GM18907 (cell line): Measurements from ENCODE around the gene PICK1.

Experiments
- ATAC-seq: cut with Tn5 transposase; IDR thresholded peaks from one replicate; pipeline ENCODE4 v1.9.1; 2021; ENCODE audit warnings: mild to moderate bottlenecking, moderate library complexity; ENCODE audit not compliant: unreplicated experiment

Gene PICK1

GRCh38 chr22:38086001-38086845, 29.0 kb downstream of the PICK1 start:
- ATAC-seq: no peak

DNA sequence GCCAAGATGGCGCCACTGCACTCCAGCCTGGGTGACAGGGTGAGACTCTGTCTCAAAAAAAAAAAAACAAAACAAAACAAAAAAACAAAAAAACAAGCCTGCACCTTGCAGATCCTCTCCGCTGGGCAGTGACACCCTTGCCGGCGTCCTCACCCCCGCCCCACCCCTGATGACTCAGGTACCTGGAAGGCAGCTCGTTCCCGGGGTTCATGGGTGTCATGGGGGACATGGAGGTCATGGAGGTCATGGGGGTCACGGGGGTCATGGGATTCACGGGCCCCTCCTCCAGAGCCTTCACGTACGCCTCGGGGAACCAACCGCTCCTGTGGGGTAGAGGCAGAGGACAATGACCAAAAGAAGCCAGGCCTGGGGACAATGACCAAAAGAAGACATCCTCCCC, 29.7 kb downstream of the PICK1 start:
- no peak for ATAC-seq

DNA sequence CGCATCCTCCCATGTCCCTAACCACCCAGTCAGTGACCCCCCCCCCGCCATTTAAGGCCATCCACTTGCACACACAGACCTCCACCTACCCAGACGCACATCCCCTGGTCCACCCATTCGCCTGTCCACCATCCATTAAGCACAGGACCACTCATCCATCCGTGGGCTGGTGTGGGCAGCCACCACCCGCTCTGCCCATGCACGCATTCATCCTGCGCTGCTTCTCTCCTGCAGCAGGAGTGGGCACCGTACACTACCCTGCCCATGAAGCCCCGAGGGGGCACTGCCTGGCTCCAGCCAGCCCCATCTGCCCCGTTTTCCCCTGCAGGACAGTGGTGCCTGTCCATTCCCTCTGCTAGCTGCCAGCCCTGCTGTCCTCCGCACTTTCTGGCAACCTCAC, 30.7 kb downstream of the PICK1 start:
- ATAC-seq: no peak

- no peak for ATAC-seq
Observed at GRCh38 chr22:38088629-38089473, 31.6 kb downstream of the PICK1 start.

DNA sequence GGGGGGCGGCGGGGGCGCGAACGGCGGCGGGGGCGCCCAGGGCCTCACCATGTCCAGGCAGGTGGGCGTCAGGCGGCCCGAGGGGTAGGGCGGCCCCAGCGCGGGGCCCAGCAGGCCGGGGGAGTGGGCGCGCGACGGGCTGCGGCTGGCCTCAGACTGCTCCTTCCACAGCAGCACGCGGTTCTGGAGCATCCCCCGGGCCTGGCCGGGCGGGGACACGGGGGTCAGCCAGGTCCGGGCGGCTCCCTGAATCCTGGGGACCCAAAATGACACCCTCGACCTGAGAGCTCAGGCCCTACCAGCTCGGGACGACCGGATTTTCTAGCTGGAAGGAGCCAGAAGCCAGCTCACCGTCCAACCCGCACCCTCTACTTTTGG, 32.3 kb downstream of the PICK1 start:
- no peak for ATAC-seq

DNA sequence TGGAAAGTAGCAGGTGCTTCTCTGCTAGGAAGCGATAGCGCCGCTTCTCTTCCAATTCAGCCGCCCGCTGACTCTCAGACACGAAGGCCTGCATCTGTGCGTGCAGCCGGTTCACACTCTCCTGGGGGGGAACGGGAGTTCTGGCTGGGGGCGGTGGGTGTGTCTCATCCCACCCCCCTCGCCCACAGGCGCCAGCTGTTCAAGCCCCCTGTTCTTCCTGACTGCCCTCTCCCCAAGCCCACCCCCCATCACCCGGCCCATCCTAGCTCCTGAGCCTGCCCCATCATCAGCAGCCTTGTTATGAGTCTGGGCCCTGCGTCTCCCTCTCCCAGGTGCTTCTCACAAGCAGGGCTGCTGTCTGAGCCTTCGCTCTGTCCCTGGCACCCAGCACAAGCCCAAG, 39.9 kb downstream of the PICK1 start:
- ATAC-seq: no peak

- no peak for ATAC-seq
Observed at GRCh38 chr22:38097557-38098409, 40.6 kb downstream of the PICK1 start.

- no peak for ATAC-seq
Observed at GRCh38 chr22:38098410-38099249, 41.4 kb downstream of the PICK1 start.

- ATAC-seq: no peak
Observed at GRCh38 chr22:38103641-38104040, 46.4 kb downstream of the PICK1 start.

DNA sequence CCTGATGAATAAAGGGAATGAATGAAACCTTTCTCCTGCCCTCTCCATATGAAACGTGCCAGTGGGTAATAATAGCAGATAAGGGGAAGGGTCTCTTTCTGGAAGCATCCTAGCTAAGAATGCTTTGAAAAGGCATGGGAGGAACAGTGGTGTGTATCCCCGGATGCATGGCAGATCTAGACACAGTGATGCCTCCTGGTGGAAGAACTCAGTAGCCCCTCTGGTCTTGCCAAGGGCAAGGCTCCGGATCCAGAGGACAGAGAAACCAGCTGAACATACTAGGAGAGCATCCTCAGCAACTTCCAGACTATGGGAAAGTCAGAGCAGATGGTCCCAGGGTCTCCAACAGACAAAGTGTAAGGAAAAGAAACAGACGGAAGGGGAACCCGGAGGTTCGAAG, 46.9 kb downstream of the PICK1 start:
- ATAC-seq: no peak

GRCh38 chr22:38106814-38107578, 49.8 kb downstream of the PICK1 start:
- no peak for ATAC-seq

DNA sequence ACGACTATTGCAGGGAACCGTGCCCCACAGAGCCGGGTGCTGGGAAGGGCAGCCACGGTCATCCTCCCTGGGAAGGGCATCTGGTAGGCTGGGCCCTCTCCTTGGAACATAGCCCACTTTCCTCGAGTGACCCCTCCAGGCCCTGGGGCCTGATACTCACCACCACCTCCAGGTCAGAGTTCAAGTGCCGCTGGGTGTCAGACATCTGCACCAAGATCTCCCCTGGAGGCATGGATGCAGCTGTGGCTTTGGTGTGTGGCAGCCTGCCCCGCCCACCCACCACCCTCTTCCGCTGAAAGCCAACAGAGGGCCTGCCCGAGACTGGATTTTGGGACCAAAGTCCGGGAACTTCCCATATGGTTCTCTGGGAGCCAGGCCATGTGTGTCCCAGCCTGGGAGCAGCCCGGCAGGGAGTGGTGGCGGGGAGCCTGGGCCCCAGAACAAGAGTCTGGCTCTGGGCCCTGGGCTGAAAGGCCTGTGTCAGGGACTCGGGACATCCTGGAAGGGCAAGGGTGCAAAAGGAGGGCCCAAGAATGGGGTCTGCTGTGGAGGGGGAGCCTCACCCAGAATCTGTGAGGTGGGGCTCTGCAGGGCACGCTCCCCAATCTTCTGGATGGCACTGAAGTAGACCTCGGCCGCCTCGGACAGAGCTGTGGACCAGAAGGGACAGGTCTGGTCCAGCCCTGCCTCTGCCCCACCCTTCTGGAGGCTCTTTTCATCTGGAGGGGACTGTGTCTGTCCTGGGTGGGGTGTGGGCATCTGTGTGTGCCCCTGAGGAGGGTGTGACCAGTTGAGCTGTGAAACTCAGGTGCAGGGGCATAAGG, 50.7 kb downstream of the PICK1 start:
- ATAC-seq: no peak

GRCh38 chr22:38108561-38109319, 51.5 kb downstream of the PICK1 start:
- no peak for ATAC-seq

GRCh38 chr22:38109371-38110001, 52.3 kb downstream of the PICK1 start:
- no peak for ATAC-seq

- no peak for ATAC-seq
Observed at GRCh38 chr22:38110008-38110862, 53.0 kb downstream of the PICK1 start, which contains the start of gene BAIAP2L2. TSS of gene BAIAP2L2 (minus strand) at chr22:38110684. CDS start at chr22:38110525, 159 bp downstream.
